A549 treated with ZK216348 at 1 μM for 4 hours (cell line): ENCODE measurements around the gene CLDN8. TPM values are rescaled to one million over a fixed set of nuclear protein-coding genes. Genes with fewer than 3 reads are reported as not detected.

Experiments used
- total RNA-seq: library from RNA; stranded (reverse); fragments of 200-300 nt; extraction: Qiagen RNA extraction; gene quantifications from 5 replicates; pipeline ENCODE4 v1.2.3, GENCODE V29; 2022; ENCODE audit warnings: low read depth

The CLDN8 gene
- total RNA-seq: not detected in 5 replicates

DNA sequence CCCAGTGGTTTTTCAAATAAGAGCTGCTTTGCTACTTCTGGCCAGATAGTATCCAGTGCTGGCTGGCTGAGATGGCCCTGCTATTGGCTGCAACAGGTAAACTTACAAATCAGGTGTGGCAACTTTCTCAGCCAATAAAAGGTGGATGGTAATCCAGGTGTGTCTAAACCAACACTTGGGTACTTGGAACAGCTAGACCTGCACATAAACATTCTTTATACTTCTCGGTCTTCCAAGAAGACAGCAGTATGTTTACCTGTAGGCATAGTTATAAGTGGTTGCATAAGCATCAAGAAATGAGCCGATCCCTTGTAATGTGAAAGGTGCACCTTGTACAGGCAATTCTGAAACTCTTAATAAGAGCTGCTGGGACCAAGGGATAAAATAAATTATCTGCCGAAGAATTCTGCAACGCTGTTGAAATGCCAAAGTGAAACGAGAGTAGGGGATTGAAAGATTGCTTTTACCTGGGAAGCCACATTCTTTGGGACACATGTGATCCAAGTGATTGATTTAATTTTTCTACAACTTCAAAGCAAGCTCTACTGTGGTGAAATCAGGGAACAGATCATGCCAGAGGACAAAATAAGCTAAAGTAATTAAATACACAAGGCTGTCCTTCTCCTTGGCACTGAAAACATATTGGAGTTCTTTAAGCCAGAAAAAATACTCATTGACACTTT, at the start of gene CLDN8:
TSS of gene CLDN8 (minus strand) at position 57 of the 683 bp plus-strand sequence. CDS start 172 bp downstream, outside the sequence.

DNA sequence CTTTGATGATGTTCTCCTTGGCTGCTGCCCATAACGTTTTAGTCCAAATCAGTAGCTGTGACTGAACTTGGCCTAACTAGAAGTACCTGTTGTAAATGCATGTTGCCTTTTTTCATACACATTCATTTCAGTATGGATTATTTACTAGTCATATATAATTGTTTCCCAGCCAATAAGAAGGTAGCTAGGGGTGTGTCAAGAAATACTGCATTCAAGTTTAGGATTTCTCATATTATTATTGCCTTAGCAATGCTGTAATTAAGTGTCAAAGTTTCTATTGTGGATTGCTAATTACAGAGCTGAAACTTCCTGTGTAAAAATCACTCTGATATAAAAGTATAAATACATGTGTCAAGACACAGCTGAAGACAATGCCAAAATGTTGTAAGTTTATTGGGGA, 49.2 kb downstream of the CLDN8 start, which contains the start of gene CLDN17:
TSS of gene CLDN17 (minus strand) at position 101 of the 400 bp plus-strand sequence. CDS start 188 bp downstream, outside the sequence.

Other genes with a start within 250 kb of the CLDN8 start
- gene CLDN17, start 49.3 kb downstream of the CLDN8 start, total RNA-seq: not detected in 5 replicates
- gene KRTAP24-1, start 66.9 kb upstream of the CLDN8 start, total RNA-seq: not detected in 5 replicates
- not detected in 5 replicates for gene KRTAP25-1, start 73.4 kb upstream of the CLDN8 start, total RNA-seq
- gene KRTAP26-1, start 104.2 kb upstream of the CLDN8 start, total RNA-seq: not detected in 5 replicates
- not detected in 5 replicates for gene KRTAP27-1, start 121.6 kb upstream of the CLDN8 start, total RNA-seq
- gene KRTAP23-1, start 132.5 kb upstream of the CLDN8 start, total RNA-seq: not detected in 5 replicates
- not detected in 5 replicates for gene KRTAP13-2, start 156.2 kb upstream of the CLDN8 start, total RNA-seq
- not detected in 5 replicates for gene KRTAP13-1, start 179.9 kb upstream of the CLDN8 start, total RNA-seq
- not detected in 5 replicates for gene KRTAP13-3, start 209.8 kb upstream of the CLDN8 start, total RNA-seq
- not detected in 5 replicates for gene KRTAP13-4, start 214.1 kb upstream of the CLDN8 start, total RNA-seq
- gene KRTAP15-1, start 224.2 kb upstream of the CLDN8 start, total RNA-seq: not detected in 5 replicates